Gastroesophageal sphincter (tissue), 3 donors: Measurements from ENCODE around the gene GZMM.

Experiments used
- CTCF ChIP-seq, 4 experiments: fragments of 200-600 bp in 2 of 4; fragments of 450-650 bp in 2 of 4; sonication (generic) in 1 of 4; IDR thresholded peaks; one replicate each; pipeline ENCODE4 v1.5.1; 2017 to 2019; ENCODE audit warnings: antibody characterized with exemption in 4 of 4, mild to moderate bottlenecking in 2 of 4, moderate library complexity in 2 of 4
- EP300 ChIP-seq: sonication (generic); formaldehyde crosslinking; IDR thresholded peaks from one replicate; pipeline ENCODE4 v1.6.1; 2017; ENCODE audit warnings: antibody characterized with exemption, mild to moderate bottlenecking
- POLR2A ChIP-seq, 2 donors: fragments of 450-650 bp; IDR thresholded peaks; one replicate each; pipeline ENCODE4 v1.6.1; 2017; ENCODE audit warnings: antibody characterized with exemption in 2 of 2, mild to moderate bottlenecking in 2 of 2, moderate library complexity in 1 of 2

- TF ChIP-seq EP300 (no peak), CTCF (IDR thresholded peaks at IDR 0.05) (no peak), POLR2A (IDR thresholded peaks at IDR 0.05) (no peak)
These were observed 23.0 kb downstream of the GZMM start for GRCh38 chr19:566844-567243.
